Lung (tissue), 12 donors: ENCODE data around the gene TMEM72. TPM values are rescaled to one million over a fixed set of nuclear protein-coding genes. Genes with fewer than 3 reads are reported as not detected.
A peak's percentile ranks its signal among the peaks of the same experiment; 100 is the strongest.

Experiments used
- ATAC-seq: fragments of 200-7000 bp; cut with Tn5 transposase; one replicate; pipeline ENCODE4 v1.9.1; 2020; ENCODE audit warnings: moderate number of reproducible peaks; ENCODE audit not compliant: insufficient read depth, low FRiP score
- DNase-seq, 3 donors: peaks; one replicate each; pipeline ENCODE4 v3.0.0-alpha.2; 2013 to 2017
- H3K27ac ChIP-seq, 2 donors: one replicate each; pipeline ENCODE4 v1.5.1; 2013; ENCODE audit warnings: mild to moderate bottlenecking in 2 of 2, moderate library complexity in 2 of 2, control low read depth in 1 of 2, inconsistent platforms in 1 of 2, low read depth in 1 of 2, low read length in 1 of 2
- H3K27me3 ChIP-seq, 3 donors: one replicate each; pipeline ENCODE4 v1.5.1; 2013; ENCODE audit warnings: low read length in 2 of 3; ENCODE audit not compliant: control insufficient read depth in 3 of 3, insufficient read depth in 3 of 3
- H3K36me3 ChIP-seq, 4 donors: one replicate each; pipeline ENCODE4 v1.5.1; 2013; ENCODE audit warnings: low read length in 4 of 4, mild to moderate bottlenecking in 1 of 4, moderate library complexity in 1 of 4; ENCODE audit not compliant: control insufficient read depth in 4 of 4, insufficient read depth in 4 of 4
- H3K4me1 ChIP-seq, 5 donors: one replicate each; pipeline ENCODE4 v1.5.1; 2013; ENCODE audit warnings: low read length in 5 of 5, mild to moderate bottlenecking in 2 of 5, moderate library complexity in 1 of 5; ENCODE audit not compliant: control insufficient read depth in 5 of 5, insufficient read depth in 5 of 5
- H3K4me3 ChIP-seq: one replicate; pipeline ENCODE4 v1.5.1; 2013; ENCODE audit warnings: mild to moderate bottlenecking, control low read depth, moderate library complexity
- H3K9ac ChIP-seq, 2 donors: one replicate each; pipeline ENCODE4 v1.5.1; 2013; ENCODE audit warnings: low read length in 2 of 2, control low read depth in 1 of 2; ENCODE audit not compliant: insufficient read depth in 1 of 2
- H3K9me3 ChIP-seq, 4 donors: one replicate each; pipeline ENCODE4 v1.5.1; 2013; ENCODE audit warnings: low read length in 3 of 4, mild to moderate bottlenecking in 1 of 4, moderate library complexity in 1 of 4; ENCODE audit not compliant: control insufficient read depth in 4 of 4, insufficient read depth in 3 of 4
- WGBS, 2 donors: extraction: QIAGEN DNeasy Blood & Tissue Kit; methylation state at CpG; one replicate each; pipeline ENCODE4 v1.1.7; 2013; 5-methylcytosine and 5-hydroxymethylcytosine counted together
- polyA plus RNA-seq, 2 donors: library from polyadenylated mRNA; stranded (reverse); fragments of 200-250 nt; gene quantifications; one replicate each; pipeline ENCODE4 v1.2.1, GENCODE V29; 2013
- total RNA-seq, 2 donors: library from RNA; depleted of rRNA in 1 of 2; stranded (reverse); fragments of >200 nt in 1 of 2; gene quantifications; one replicate each; pipeline ENCODE4 v1.2.1, GENCODE V29; 2014 to 2021
- TF ChIP-seq, protein P1 (sequence below): IDR thresholded peaks from 2 replicates; pipeline ENCODE4 v1.5.1; 2012; ENCODE audit warnings: mild to moderate bottlenecking; ENCODE audit errors: control extremely low read depth, extremely low read depth
- donor health status: control.
- donor health status: control.
- donor health status: Bipolar disorder and iron deficiency.
- donor health status: healthy.
- donor health status: DM: yes; HTN: yes; CAD: no.

Gene TMEM72
- total and polyA plus RNA-seq, 4 donors: 0.02 to 0.11 (median 0.04) TPM; not detected in 1

DNA sequence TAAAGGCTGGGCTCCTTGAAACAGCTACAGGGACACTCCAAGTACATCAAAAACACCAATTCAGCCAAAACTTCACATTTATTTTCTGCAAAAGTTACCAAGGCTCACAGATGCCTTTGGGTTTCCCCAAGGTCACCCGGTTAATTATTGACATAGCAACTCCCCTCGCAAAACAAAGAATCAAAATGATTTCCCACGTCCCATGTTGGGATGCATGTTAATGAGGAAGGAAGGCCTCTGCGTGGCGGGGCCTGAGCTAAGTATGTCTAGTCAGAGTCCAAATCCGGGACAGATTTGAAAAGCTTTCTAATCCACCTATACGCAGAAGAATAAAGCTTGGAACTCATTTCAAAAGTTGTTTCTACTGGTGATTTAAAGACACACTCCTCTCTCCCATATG lies 535 bp upstream of the TMEM72 start:
- WGBS, 2 donors: 58 to 64% methylated on average over 7 of the region's 7 CpGs
- Histone ChIP-seq H3K27me3 (no peaks in the 10 kb centered on the region), H3K27ac (no peak overlapping the region), H3K4me1 (peaks cover 0 to 31% (median 15%) of the 10 kb centered on the region in 5 donors), H3K4me3 (no peak overlapping the region), H3K9me3 (no peaks in the 10 kb centered on the region), H3K9ac (no peak overlapping the region), H3K36me3 (no peaks in the 10 kb centered on the region)
- ATAC-seq (no peak), DNase-seq (peak in 1 of 3 donors; percentile 8)
- TF ChIP-seq, protein P1, sequence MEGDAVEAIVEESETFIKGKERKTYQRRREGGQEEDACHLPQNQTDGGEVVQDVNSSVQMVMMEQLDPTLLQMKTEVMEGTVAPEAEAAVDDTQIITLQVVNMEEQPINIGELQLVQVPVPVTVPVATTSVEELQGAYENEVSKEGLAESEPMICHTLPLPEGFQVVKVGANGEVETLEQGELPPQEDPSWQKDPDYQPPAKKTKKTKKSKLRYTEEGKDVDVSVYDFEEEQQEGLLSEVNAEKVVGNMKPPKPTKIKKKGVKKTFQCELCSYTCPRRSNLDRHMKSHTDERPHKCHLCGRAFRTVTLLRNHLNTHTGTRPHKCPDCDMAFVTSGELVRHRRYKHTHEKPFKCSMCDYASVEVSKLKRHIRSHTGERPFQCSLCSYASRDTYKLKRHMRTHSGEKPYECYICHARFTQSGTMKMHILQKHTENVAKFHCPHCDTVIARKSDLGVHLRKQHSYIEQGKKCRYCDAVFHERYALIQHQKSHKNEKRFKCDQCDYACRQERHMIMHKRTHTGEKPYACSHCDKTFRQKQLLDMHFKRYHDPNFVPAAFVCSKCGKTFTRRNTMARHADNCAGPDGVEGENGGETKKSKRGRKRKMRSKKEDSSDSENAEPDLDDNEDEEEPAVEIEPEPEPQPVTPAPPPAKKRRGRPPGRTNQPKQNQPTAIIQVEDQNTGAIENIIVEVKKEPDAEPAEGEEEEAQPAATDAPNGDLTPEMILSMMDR: no peak

DNA sequence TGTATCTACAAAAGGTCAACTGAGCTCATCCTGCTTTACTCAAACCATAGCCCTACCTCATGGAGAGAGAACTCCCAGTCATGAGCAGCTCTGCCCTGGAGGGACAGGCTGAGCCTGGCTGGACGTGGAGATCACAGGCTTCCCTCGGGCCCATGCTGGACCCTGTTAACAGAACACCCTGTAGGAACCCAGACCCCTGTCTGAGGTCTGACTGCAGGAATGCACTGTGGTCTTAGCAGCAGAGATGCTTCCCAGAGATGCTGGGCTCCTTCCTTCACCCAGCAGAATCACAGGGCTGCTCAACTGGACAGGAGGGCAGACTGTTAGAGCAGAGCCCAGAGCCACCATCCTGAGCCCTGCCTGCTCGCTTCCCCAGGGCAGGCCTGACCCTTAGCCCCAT lies 814 bp downstream of the TMEM72 start:
- DNase-seq: no peak
- no peaks in the 10 kb centered on the region for H3K27me3 ChIP-seq
- TF ChIP-seq, protein P1: no peak
- no peaks in the 10 kb centered on the region for H3K36me3 ChIP-seq
- H3K27ac ChIP-seq: no peak overlapping the region
- no peaks in the 10 kb centered on the region for H3K9me3 ChIP-seq
- no peak for ATAC-seq
- no peak overlapping the region for H3K4me3 ChIP-seq
- no peak overlapping the region for H3K9ac ChIP-seq
- peaks cover 0 to 31% (median 15%) of the 10 kb centered on the region in 5 donors for H3K4me1 ChIP-seq
- WGBS, 2 donors: 91 to 94% methylated on average over 3 of the region's 3 CpGs

DNA sequence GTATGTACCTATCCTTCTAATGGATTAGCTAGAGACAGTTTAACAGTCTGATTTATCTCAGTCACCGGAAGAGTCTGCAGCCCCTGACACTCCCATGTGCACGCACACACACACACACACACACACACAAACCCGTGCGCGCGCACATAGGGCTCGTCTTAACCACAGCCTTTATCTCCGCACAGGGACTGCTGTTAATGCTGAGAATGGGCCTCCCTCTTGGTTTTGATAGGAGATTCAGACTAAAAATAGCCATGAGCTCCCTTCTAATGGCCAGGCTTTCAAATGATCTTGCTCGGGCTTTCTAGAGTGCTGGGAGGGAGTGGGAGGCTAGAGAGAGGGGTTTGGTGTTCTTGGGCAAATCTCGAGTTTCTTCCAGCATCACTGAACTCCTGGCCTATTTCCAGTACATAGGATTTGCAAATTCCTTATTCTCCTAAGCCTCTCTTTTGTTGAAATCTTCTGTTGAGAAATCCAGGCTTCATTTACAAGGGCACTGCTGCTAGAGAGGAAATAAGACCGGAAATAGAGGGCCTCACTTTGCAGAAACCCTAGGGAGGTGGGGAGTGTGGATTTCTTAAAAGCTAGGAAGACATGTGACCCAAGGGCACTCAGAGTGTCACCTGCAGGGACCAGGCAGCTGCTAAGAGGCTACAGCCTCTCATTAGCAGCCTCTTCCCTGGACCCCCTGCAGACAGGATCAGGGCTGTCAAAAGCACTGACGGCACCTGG lies 2.4 kb downstream of the TMEM72 start:
- TF ChIP-seq, protein P1: no peak
- no peak for ATAC-seq
- H3K27ac ChIP-seq: no peak overlapping the region
- H3K4me3 ChIP-seq: no peak overlapping the region
- H3K9ac ChIP-seq: no peak overlapping the region
- peak in 2 of 3 donors; percentile 53 to 72 for DNase-seq
- no peaks in the 10 kb centered on the region for H3K27me3 ChIP-seq
- H3K36me3 ChIP-seq: no peaks in the 10 kb centered on the region
- 26 to 56% methylated on average over 12 of the region's 12 CpGs for WGBS, 2 donors
- H3K9me3 ChIP-seq: no peaks in the 10 kb centered on the region
- H3K4me1 ChIP-seq: peaks cover 0 to 20% (median 15%) of the 10 kb centered on the region in 5 donors
